LNCaP clone FGC (cell line): Measurements from ENCODE around the gene STT3A.

Source experiments
- DNase-seq: peaks from one replicate; pipeline ENCODE4 v3.0.0-alpha.2; 2011; ENCODE audit warnings: low read depth
- H3K4me3 ChIP-seq: 2 replicates; pipeline ENCODE4 v1.5.1; 2011; ENCODE audit warnings: mild to moderate bottlenecking, low read depth, low read length, control low read depth
- TF ChIP-seq, protein P1 (sequence below): IDR thresholded peaks from 2 replicates; pipeline ENCODE4 v1.5.1; 2012; ENCODE audit warnings: mild to moderate bottlenecking; ENCODE audit not compliant: control insufficient read depth, insufficient read depth; ENCODE audit errors: extremely low read depth

The STT3A gene

DNA sequence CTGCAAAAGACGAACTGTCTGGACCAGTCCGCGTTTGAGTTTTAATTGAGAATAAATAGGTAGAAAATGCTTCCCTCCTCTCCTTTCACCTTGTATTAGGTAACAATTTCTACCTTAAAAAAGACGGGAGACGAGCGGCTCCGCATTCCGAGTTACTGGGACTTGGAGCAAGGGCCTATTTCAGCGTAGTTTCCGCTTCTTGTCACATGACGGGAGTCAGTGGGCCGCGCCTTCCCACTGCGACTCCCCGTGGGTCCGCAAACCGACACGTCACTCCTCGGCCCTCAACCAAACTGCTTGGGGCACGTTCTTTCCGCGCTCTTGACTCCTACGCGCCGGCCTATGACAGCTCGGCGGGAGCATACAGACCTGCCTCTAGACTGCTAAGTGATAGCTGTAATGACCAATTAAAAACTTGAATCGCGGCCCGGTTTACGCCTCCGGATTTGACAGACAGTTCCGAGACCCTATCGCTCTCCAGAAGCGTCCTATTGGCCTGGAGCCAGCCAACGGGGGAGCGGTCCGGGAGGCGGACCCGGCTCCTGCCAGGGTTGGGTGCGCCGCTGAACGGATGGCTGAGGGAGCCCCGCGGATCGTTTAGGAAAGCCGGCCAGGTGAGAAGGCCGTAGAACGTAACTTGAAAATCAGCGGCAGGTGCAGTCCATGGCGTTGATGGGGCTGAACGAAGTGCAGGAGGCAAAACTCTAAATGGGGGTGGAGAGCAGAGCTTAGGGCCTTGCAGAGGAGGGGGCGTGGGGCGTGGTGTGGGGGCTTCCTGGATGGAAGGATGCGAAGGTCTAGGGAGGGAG lies at the start of gene STT3A:
STT3A (plus strand) TSS at position 548 of the 809 bp plus-strand sequence. CDS start 3,064 bp downstream, outside the sequence.
- H3K4me3 ChIP-seq, result peak within 1 kb of the TSS; percentile 99
- TF ChIP-seq, protein P1, sequence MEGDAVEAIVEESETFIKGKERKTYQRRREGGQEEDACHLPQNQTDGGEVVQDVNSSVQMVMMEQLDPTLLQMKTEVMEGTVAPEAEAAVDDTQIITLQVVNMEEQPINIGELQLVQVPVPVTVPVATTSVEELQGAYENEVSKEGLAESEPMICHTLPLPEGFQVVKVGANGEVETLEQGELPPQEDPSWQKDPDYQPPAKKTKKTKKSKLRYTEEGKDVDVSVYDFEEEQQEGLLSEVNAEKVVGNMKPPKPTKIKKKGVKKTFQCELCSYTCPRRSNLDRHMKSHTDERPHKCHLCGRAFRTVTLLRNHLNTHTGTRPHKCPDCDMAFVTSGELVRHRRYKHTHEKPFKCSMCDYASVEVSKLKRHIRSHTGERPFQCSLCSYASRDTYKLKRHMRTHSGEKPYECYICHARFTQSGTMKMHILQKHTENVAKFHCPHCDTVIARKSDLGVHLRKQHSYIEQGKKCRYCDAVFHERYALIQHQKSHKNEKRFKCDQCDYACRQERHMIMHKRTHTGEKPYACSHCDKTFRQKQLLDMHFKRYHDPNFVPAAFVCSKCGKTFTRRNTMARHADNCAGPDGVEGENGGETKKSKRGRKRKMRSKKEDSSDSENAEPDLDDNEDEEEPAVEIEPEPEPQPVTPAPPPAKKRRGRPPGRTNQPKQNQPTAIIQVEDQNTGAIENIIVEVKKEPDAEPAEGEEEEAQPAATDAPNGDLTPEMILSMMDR, result no peak
- peak; percentile 100 for DNase-seq

DNA sequence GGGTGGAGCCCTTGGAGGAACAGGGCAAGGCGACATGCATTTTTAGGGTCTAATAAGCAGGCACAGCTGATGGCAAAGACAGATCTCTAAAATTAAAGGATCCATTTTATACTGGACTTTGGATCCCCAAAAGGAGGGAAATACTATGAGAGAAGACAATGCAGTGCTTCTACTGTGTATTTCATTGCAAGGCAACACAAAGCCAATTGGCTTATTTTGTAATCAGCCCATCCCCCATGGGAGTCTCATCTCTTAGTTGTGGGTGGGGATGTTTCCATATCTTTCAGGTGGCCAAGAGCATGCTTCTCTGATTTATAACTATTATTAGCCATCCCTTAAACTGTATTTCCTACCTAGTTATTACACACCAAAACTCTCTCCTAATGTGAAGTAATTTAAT lies 41.9 kb upstream of the STT3A start:
- TF ChIP-seq, protein P1, result no peak
- no peak overlapping the region for H3K4me3 ChIP-seq
- DNase-seq, result no peak

DNA sequence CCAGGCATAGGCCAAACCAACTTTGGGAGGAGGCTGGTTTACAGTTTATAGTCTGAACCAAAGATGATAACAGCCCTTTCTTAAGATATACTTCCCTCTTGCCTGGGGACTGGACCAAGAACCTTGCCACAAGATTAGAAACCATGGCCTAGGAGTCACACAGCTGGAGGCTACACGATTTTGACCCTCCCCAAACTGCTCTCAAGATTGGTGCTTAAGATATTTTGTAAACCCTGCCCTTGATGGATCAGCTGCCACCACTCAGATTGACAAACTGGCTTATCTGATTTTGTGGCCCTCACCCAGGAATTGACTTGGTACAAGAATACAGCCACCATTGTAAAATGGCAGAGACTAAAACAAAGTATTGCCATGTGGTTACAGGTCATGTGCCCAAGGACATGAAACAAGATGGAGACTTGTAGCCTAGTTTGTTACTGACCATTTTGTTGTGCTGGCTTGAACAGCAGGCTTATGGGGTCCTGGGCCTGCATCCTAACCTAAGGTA lies 40.8 kb upstream of the STT3A start:
- no peak for DNase-seq
- no peak overlapping the region for H3K4me3 ChIP-seq
- TF ChIP-seq, protein P1, result no peak

DNA sequence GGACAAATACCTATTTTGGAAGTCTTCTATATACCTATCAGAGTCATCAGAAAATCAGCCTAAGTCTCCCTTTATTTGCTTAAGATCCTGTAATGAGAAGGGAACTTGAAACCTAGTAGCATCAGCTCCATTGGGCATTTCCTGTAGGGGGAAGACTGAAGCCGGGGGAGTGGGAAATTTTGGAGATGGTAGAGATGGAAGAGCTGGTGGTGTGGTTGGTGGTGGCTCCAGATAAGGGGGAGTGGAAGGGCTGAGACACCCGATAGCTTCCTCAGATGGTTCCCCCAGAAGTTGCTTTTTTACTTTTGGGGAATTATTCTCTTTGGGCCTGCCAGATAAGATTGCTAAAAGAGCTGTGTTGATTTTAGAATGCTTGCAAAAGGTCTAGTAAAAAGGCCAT lies 39.7 kb upstream of the STT3A start:
- TF ChIP-seq, protein P1, result no peak
- no peak for DNase-seq
- H3K4me3 ChIP-seq, result no peak overlapping the region

DNA sequence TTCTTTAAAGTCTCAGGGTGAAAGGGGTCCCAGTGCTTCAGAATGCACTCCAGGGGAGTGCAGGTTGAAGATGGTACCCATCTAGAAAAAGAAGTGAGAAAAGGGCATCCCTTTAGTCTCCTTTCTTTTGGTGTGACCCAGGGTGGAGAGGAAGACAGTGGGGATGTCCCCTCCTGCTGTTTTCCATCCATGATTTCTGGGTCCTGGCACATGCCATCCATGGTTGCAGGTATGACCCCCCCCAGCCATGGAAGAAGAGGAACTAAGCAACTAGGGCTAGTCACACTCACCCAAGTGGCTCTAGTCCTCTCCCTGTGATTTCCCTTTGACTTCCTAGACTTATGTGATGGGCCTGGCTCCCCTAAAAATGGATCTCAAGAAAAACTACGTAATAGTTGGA lies 39.3 kb upstream of the STT3A start:
- DNase-seq, result no peak
- TF ChIP-seq, protein P1, result no peak
- H3K4me3 ChIP-seq, result no peak overlapping the region

DNA sequence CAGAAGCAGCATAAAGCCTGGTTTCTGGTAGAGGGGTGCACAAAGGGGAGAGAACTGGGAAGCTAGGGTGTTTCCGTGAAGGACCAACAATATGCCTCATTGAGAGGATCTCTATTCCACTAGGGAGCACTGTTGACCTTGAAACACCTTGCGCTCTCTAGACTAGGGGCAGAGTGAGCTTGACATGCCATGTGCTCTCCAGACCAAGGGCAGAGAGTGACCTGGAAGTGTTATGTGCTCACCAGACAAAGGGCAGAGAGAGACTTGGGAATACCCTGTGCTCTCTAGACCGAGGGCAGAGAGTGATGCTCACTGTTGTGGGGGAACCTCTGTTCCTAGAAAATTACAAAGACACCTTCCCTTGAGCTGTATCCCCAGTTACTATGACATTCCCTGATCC lies 38.6 kb upstream of the STT3A start:
- TF ChIP-seq, protein P1, result no peak
- DNase-seq, result no peak
- H3K4me3 ChIP-seq, result no peak overlapping the region
